NCI-H345 (cell line): ENCODE measurements around the gene PTH2.
"Not testable (repeated sequence)": the region's sequence is repeated elsewhere in the genome, so short reads cannot be mapped to it uniquely, and the experiment has no call there.

Source experiments
- DNase-seq: peaks from one replicate; lab custom pipeline; 2025; lab: John Stamatoyannopoulos, UW

The PTH2 gene

GRCh38 chr19:49423071-49423984, at the start of gene PTH2:
PTH2 (minus strand) TSS chr19:49423441; CDS start chr19:49423339, 102 bp downstream.
- DNase-seq = no peak

GRCh38 chr19:49472936-49473335, 49.7 kb upstream of the PTH2 start:
- no peak for DNase-seq

- DNase-seq = no peak
These were observed 47.4 kb upstream of the PTH2 start for GRCh38 chr19:49470615-49470978.

GRCh38 chr19:49469828-49470614, 46.8 kb upstream of the PTH2 start:
- no peak for DNase-seq

GRCh38 chr19:49468746-49469447, 45.7 kb upstream of the PTH2 start:
- no peak for DNase-seq

GRCh38 chr19:49468199-49468598, 45.0 kb upstream of the PTH2 start:
- no peak for DNase-seq

GRCh38 chr19:49465371-49465770, 42.1 kb upstream of the PTH2 start:
- DNase-seq = no peak

GRCh38 chr19:49463960-49464740, 40.9 kb upstream of the PTH2 start:
- DNase-seq = no peak

- DNase-seq = no peak
These were observed 39.3 kb upstream of the PTH2 start for GRCh38 chr19:49462492-49462891.

GRCh38 chr19:49461656-49462055, 38.4 kb upstream of the PTH2 start:
- no peak for DNase-seq

- DNase-seq = not testable (repeated sequence)
These were observed 37.9 kb upstream of the PTH2 start for GRCh38 chr19:49461130-49461529.

- no peak for DNase-seq
These were observed 36.1 kb upstream of the PTH2 start for GRCh38 chr19:49459388-49459787.

GRCh38 chr19:49458567-49458903, 35.3 kb upstream of the PTH2 start:
- no peak for DNase-seq

- no peak for DNase-seq
These were observed 33.1 kb upstream of the PTH2 start for GRCh38 chr19:49456326-49456725.

GRCh38 chr19:49455773-49456172, 32.5 kb upstream of the PTH2 start:
- no peak for DNase-seq

- DNase-seq = no peak
These were observed 30.6 kb upstream of the PTH2 start for GRCh38 chr19:49453757-49454240.

GRCh38 chr19:49453013-49453756, 29.9 kb upstream of the PTH2 start, which contains the start of gene ALDH16A1:
ALDH16A1 (plus strand) TSS chr19:49453225; CDS start chr19:49453332, 107 bp downstream.
- peak; percentile 97 for DNase-seq

- peak; percentile 98 for DNase-seq
These were observed 28.4 kb upstream of the PTH2 start, which contains the start of gene PIH1D1 for GRCh38 chr19:49451430-49452181. PIH1D1 (minus strand) TSS chr19:49451814; CDS start chr19:49451574, 240 bp downstream.

- DNase-seq = no peak
These were observed 27.2 kb upstream of the PTH2 start for GRCh38 chr19:49450405-49450804.

GRCh38 chr19:49448432-49448786, 25.2 kb upstream of the PTH2 start:
- DNase-seq = no peak
